WI38 (cell line): ENCODE measurements around the gene FLNB.

Experiments used
- H3K4me3 ChIP-seq: 2 replicates; pipeline ENCODE4 v1.5.1; 2011; ENCODE audit warnings: low read depth, mild to moderate bottlenecking, control low read depth, low read length
- TF ChIP-seq, protein P1 (sequence below): IDR thresholded peaks from 2 replicates; pipeline ENCODE4 v1.5.1; 2012; ENCODE audit warnings: low read depth, mild to moderate bottlenecking, control low read depth, low read length

The FLNB gene

DNA sequence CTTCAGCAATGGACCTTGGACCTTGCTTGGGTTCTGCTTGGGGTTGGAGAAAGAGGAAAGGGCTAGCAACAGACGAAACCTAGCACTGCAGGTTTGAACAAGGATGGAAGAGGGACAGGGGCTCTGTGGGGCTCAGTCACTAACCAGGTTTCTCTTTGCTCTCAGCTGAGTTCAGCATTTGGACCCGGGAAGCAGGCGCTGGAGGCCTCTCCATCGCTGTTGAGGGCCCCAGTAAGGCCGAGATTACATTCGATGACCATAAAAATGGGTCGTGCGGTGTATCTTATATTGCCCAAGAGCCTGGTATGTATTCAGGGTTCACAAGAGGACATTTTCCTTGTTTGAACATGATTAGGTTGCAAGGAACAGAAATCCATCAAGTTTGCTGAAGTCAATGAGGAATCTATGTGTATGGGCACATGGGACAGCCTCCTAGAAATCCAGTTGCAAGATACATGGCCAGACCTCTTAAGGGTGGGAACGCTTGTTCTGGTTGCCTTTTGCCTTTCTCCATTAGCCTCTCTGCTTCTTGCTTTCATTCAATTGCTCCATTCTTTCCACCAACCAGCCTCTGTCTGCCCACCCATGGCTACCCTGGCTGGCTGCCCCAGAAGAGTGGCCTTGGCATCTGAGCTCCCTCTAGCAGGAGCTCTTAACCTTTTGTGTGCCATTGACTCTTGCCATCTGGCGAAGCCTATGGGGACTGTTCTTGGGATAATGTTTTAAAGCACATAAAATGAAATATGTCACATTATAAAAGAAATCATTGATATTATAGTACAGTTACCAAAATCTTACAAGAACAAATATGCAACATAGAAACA lies 146.6 kb downstream of the FLNB start:
- TF ChIP-seq, protein P1, sequence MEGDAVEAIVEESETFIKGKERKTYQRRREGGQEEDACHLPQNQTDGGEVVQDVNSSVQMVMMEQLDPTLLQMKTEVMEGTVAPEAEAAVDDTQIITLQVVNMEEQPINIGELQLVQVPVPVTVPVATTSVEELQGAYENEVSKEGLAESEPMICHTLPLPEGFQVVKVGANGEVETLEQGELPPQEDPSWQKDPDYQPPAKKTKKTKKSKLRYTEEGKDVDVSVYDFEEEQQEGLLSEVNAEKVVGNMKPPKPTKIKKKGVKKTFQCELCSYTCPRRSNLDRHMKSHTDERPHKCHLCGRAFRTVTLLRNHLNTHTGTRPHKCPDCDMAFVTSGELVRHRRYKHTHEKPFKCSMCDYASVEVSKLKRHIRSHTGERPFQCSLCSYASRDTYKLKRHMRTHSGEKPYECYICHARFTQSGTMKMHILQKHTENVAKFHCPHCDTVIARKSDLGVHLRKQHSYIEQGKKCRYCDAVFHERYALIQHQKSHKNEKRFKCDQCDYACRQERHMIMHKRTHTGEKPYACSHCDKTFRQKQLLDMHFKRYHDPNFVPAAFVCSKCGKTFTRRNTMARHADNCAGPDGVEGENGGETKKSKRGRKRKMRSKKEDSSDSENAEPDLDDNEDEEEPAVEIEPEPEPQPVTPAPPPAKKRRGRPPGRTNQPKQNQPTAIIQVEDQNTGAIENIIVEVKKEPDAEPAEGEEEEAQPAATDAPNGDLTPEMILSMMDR = no peak
- H3K4me3 ChIP-seq = no peak overlapping the region

DNA sequence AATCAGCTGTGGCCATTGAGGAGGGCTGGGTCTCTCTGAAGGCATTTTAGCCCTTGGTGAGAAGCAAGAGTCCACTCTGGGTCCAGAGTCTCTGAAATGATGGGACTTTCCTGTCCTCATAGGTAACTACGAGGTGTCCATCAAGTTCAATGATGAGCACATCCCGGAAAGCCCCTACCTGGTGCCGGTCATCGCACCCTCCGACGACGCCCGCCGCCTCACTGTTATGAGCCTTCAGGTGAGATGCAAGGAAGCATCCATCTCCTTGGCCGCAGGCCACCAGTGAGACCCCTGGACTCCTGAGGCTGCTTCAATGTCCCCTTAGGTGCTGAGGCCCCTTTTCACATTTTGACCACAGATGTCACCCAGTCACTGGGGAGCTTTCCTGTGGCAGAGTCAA lies 147.6 kb downstream of the FLNB start:
- no peak overlapping the region for H3K4me3 ChIP-seq
- TF ChIP-seq, protein P1 = no peak

DNA sequence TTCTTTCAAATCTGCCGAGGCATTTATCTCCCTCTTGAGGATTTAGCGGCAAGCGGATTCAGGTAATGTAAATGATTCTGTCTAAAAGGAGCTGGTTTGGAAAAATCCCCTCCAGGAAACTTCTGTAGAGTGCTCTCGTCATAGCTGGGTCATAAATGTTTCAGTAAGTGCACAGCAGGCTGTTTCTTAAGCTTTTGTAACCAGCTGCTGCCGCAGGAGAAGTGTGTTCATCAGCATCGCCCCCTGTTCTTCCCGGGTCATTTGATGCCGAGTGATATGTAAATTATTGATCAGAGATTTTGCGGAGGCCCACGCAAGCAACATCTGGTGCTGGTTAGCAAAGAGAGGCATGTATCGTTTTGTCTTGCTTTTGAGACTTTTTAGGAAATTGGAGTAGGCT lies 149.5 kb downstream of the FLNB start:
- TF ChIP-seq, protein P1 = no peak

DNA sequence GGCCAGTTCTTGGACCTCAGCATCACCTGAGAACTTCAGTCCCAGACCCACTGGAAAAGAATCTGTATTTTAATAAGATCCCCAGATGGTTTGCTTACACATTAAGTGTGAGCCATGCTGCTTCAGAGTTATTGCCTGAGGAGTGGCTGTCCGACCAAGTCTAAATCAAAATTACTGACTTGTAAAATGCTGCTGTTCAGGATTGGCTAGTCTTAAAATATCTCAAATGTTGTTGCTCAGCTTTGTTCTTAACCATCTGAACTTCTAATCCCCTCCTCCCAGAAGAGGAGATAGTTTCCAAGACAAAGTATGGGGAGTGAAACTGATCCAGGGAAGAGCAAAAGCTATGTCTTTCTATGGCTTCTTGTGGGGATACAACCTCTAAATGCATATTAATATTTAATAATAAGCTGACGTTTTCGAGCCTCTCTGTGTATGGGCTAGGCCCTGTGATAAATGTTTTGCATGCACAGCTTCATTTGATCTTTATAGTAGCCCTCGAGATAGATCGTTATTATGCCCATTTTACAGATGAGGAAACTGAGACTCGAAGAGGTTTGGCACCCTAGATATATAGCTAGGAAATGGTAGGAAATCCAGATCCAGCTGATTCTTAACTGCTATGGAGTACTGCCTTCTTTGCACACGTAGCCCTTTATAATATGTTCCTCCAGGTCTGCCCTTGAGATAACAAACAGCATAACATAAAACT lies 150.4 kb downstream of the FLNB start:
- TF ChIP-seq, protein P1 = no peak

More for the DNA sequence above, 149.5 kb downstream of the FLNB start:
- no peak overlapping the region for H3K4me3 ChIP-seq

DNA sequence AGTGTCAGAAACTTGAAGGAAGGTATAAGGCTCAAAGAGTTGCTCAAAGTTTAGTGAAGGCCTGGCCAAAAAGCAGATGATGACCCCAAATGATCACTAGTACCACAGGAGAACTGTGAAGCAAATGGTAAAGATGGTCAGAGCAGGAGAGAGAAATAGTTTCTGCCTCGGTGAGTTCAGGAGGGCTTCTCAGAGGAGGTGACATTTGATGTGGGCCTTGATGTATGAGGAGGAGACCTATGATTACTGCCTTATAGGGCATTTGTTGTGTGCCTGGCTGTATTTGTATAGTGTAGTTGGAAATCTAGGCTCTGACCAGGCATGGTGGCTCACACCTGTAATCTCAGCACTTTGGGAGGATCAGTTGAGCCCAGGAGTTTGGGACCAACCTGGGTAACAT lies 152.2 kb downstream of the FLNB start:
- TF ChIP-seq, protein P1 = no peak
- H3K4me3 ChIP-seq = no peak overlapping the region

More for the DNA sequence above, 150.4 kb downstream of the FLNB start:
- H3K4me3 ChIP-seq = no peak overlapping the region

DNA sequence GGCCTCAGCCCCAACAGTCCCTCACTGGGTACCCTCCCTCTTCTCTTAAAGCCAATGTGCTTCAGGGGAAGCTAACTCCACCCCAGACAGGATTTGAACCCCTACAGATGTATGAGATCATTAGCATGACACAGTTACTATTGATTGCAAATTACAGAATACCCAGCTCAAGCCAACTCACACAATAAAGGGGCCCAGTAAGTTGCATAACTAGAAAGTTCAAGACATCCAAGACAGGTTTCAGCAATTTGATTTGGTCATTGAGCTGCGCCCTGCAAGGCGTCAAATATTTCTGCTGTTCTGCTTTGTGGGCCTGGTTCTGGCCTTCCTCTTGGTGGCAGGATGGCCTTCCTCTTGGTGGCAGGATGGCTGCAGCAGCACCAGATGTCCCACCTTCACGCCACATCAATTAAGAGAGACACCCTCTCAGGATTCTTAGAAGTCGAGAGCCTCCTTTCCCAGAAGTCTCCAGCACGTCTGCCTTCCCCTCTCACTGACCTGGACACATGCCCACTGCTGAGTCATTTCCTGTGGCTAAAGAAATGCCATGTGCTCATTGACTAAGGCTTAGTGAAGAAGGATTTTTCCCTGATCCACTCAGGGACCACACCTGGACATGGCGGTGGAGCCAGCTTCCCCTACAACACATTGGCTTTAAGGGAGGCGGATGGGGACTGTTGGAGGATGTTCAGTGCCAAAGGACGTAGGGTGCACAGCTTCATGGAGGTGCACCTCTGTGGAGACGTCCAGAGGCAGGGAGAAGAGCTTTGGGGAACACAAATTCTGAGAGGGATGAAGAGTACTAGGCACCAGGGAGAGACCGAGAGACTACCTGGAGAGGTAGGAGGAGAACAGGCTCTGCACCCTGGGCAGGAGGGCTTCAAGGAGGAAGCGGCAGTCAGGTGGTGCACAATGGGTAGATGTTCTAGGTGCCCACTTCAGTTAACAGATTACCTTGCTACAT lies 153.5 kb downstream of the FLNB start:
- no peak overlapping the region for H3K4me3 ChIP-seq
- TF ChIP-seq, protein P1 = no peak
